Skin epidermis (tissue), 12 donors: Measurements from ENCODE around the gene RFTN2.
A peak's percentile ranks its signal among the peaks of the same experiment; 100 is the strongest.
"Not testable (repeated sequence)": the region's sequence is repeated elsewhere in the genome, so short reads cannot be mapped to it uniquely, and the experiment has no call there.

Source experiments
- H3K27ac ChIP-seq, 21 experiments: fragments of 200-600 bp; sonication (generic) in 11 of 21; one replicate each; pipeline ENCODE4 v1.5.0; 2020; ENCODE audit warnings: mild to moderate bottlenecking in 3 of 21, inconsistent platforms in 2 of 21, moderate library complexity in 2 of 21
- H3K4me3 ChIP-seq, 7 experiments: fragments of 200-600 bp; sonication (generic) in 2 of 7; one replicate each; pipeline ENCODE4 v1.5.0; 2020; ENCODE audit warnings: inconsistent platforms in 2 of 7, mild to moderate bottlenecking in 2 of 7, moderate library complexity in 1 of 7

Gene RFTN2

DNA sequence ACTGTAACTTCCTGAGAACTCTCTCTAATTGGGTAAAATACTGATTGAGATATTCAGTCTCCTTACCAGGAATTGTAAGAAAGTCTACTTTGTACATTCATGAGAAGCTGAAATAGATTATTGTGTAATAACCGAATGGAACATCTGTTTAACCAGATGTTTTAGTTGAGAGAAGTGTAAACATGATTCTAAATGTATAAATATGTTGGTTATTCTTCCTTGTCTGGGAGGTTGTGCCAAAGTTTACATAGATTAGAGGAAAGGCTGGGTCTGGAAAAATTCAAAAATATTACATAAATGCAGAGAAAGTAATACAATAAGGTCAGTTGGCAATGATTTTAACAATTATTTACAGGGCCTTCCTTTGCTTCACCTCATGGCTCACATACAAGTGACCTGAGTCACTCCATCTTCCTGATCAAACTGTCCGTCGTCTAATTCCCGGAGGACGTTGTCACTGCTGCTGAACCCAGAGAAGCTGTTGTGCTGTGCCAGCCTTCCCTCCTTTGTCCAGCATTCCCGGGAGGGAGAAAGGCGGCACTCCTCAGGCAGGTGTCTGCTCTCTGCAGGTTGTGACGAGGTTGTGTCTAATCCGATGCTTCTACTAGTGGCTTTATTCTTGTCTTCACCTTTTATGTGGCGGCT lies 103.6 kb downstream of the RFTN2 start:
- no peak overlapping the region for H3K4me3 ChIP-seq
- H3K27ac ChIP-seq: peak overlapping the region in 1 of 21 experiments; percentile 24

GRCh38 chr2:197560146-197560665 lies 115.2 kb downstream of the RFTN2 start:
- H3K4me3 ChIP-seq: no peak overlapping the region
- H3K27ac ChIP-seq: no peak overlapping the region

DNA sequence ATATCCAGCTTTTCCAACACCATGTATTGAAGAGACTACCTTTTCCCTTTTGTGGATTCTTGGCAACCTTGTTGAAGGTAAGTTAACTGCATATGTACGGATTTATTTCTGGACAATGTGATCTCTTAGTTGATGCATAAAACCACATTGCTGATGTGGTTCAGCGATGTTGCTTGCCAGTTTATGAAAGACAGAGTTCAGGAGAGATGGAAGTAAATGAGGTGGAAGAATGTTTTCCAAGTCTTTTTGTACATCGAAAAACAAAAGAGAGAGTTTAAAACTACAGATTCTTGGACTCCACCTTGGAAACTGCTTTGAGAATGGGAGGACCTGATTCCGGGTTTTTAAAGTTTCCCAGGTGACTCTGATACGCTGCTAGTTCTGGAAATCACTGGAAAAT lies 115.7 kb downstream of the RFTN2 start:
- Histone ChIP-seq H3K27ac (no peak overlapping the region), H3K4me3 (no peak overlapping the region)

DNA sequence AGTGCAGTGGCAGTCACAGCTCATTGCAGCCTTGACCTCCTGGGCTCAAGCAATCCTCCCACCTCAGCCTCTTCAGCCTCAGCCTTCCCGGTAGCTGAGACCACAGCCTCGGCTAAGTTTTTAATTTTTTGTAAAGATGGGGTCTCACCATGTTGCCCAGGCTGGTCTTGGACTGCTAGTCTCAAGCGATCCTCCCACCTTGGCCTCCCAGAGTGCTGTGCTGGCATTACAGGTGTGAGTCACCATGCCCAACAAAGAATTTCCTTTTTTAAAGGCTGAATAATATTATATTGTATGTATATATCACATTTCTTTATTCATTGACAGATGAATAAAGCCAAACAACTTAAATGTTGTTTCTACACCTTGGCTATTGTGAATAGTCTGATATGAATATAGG lies 117.0 kb downstream of the RFTN2 start:
- no peak overlapping the region for H3K4me3 ChIP-seq
- no peak overlapping the region for H3K27ac ChIP-seq

- Histone ChIP-seq H3K27ac (peak overlapping the region in 2 of 21 experiments; percentile 8 to 15), H3K4me3 (no peak overlapping the region)
Observed at GRCh38 chr2:197556456-197556855, 118.9 kb downstream of the RFTN2 start.

GRCh38 chr2:197555467-197555866 lies 119.9 kb downstream of the RFTN2 start:
- no peak overlapping the region for H3K4me3 ChIP-seq
- H3K27ac ChIP-seq: no peak overlapping the region

DNA sequence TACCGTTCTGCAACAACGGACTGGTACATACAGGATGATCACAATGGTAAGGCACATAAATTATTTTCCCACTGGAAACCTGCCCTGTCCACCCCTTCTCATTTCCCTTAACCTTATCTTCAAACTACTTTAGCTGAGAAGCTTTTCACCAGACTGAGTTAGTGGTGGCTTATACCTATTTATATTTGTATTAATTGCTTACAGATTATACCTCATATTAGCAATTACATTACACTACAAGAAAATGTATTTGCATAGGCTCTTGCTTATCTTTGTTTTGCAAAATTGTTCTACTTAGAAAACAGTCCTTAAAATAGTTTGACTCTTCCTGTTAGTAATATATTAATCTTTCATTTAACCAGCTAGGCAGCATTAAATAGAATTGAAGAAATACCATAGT lies 124.1 kb downstream of the RFTN2 start:
- H3K4me3 ChIP-seq, H3K27ac ChIP-seq: not testable (repeated sequence)

GRCh38 chr2:197548582-197548981 lies 126.8 kb downstream of the RFTN2 start:
- Histone ChIP-seq H3K4me3 (no peak overlapping the region), H3K27ac (no peak overlapping the region)

- no peak overlapping the region for H3K4me3 ChIP-seq
- peak overlapping the region in 2 of 21 experiments; percentile 0 to 30 for H3K27ac ChIP-seq
Observed at GRCh38 chr2:197547163-197547900, 128.1 kb downstream of the RFTN2 start.

DNA sequence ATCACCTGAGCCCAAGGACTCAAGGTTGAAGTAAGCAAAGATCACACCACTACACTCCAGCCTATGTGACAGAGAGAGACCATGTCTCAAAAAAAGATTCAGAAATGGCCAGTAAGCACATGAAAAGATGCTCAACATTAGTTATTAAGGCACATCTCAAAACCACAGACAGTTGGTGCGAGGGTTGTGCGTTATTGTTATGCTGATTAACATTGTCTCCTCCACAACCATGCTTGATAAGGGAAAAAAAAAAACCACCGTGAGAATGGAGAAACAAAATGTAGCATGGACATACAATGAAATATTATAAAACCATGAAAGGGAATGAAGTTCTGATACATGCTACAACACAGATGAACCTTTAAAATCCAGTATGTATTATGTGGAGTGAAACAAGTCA lies 132.2 kb downstream of the RFTN2 start:
- H3K4me3 ChIP-seq: no peak overlapping the region
- no peak overlapping the region for H3K27ac ChIP-seq

GRCh38 chr2:197539734-197540133 lies 135.7 kb downstream of the RFTN2 start:
- Histone ChIP-seq H3K4me3 (no peak overlapping the region), H3K27ac (no peak overlapping the region)

- Histone ChIP-seq H3K4me3 (no peak overlapping the region), H3K27ac (no peak overlapping the region)
Observed at GRCh38 chr2:197538412-197538811, 137.0 kb downstream of the RFTN2 start.
